GM12872 (cell line): ENCODE data around the gene FLRT2.

Experiments used
- TF ChIP-seq, protein P1 (sequence below): IDR thresholded peaks from 3 replicates; pipeline ENCODE4 v1.5.1; 2011; ENCODE audit warnings: low read depth, mild to moderate bottlenecking, low read length, moderate library complexity; ENCODE audit not compliant: insufficient read depth

FLRT2 gene

DNA sequence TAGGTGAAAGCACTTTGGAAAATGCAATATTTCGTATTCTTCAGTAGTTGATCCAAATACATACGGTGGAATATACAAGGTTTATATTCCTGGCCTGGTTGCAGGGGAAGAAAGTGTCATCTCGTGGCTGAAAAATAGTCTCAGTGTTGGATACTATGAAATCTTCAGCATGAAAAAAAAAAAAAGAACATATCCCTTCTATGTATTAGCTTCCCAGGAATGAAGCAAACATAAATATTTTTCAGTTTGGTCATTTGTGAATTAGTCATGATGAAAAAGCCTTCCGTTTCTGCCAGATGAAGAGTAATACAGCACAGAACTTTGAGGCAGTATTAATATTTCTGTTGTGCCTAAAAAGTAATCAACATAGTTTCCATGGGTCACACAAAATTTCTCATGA, 36.7 kb downstream of the FLRT2 start:
- TF ChIP-seq, protein P1, sequence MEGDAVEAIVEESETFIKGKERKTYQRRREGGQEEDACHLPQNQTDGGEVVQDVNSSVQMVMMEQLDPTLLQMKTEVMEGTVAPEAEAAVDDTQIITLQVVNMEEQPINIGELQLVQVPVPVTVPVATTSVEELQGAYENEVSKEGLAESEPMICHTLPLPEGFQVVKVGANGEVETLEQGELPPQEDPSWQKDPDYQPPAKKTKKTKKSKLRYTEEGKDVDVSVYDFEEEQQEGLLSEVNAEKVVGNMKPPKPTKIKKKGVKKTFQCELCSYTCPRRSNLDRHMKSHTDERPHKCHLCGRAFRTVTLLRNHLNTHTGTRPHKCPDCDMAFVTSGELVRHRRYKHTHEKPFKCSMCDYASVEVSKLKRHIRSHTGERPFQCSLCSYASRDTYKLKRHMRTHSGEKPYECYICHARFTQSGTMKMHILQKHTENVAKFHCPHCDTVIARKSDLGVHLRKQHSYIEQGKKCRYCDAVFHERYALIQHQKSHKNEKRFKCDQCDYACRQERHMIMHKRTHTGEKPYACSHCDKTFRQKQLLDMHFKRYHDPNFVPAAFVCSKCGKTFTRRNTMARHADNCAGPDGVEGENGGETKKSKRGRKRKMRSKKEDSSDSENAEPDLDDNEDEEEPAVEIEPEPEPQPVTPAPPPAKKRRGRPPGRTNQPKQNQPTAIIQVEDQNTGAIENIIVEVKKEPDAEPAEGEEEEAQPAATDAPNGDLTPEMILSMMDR = no peak

DNA sequence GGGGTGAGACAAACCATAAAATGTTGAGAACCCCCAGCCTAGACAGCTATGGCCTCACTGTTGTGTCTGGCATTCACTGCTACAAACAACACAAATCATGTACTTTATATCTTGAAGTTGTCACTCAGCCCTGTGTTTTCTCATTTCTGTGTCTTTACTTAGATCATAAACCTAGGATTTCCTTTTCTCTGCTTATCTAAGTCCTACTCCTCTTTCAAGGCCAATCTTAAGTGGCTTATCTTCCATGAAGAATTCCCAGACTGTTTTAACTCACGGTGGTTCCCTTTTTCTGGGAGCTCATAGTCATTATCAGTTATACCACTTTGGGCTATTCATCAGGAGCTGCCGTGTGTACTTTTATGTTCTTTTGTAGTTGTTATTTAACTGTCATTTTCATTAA, 42.1 kb downstream of the FLRT2 start:
- TF ChIP-seq, protein P1 = no peak

DNA sequence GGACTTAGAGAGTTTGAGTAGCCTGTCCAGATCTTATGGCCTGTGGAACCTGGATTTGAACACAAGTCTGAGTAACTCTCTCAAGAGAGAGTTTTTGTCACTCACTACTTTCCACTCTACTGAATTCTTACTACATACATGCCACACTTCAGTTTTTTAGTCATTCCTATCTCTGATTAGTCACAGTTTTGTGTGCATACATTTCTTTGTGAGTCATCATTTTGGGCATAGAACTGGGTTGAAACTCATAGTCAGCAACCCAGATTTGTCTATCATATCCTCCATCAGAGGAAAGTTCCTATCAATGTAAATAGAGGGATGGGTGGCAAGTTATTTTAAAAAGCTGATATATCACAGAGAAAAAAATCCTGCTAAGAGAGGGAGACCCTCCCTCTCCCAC, 42.9 kb downstream of the FLRT2 start:
- TF ChIP-seq, protein P1 = no peak

DNA sequence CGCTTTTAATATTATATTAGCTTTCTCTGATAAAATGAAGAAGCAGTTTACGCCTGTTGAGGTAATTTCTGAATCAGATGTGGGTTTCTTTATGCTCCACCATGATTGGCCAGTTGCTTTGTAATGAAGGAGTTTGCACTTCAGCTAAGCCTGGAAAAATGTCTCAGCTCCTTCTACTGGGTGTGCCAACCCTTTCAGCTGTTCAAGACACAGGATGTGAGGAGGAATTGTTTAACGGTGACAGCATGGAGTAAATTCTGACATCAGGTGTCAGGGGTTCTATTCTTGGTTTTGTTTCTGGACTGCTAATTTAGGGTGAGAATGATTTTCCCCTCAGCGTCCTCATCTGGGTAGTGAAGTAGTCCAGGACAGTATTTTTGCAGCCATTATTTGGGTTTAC, 43.5 kb downstream of the FLRT2 start:
- TF ChIP-seq, protein P1 = no peak

DNA sequence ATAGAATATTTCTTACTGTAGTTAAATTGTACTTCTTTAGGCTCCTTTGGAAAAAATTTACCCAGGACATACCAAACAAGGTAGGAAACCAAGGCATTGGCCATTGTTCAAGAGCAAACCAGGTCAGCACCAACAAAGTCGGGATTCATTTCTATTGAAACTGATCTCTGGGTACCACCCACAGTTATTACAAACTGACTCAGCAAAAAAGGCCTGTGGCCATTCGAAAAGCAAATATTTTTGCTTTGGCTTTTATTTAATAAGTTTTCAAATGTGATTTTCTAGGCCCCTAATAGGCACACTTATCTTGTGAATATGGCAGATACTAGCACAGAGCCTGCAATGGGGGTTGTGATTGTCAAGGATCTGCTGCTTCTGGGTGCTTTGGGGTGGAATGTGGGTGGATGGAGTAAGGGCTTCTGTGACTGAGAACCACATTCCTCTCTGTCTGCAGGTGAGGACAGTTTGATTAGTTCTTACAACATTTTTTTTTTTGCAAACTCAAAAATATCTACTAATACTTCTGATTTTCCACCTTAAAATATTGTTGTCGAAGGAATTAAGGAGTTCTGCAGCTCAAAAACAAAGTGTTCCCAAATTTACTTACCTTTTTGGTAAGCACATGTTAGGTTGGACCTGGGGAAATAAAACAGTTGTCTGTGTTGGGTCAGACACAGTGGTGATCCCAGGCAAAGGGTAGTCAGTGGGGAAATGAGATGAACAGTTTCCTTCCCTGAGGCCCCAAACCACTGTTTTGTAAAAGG, 45.1 kb downstream of the FLRT2 start:
- TF ChIP-seq, protein P1 = no peak

DNA sequence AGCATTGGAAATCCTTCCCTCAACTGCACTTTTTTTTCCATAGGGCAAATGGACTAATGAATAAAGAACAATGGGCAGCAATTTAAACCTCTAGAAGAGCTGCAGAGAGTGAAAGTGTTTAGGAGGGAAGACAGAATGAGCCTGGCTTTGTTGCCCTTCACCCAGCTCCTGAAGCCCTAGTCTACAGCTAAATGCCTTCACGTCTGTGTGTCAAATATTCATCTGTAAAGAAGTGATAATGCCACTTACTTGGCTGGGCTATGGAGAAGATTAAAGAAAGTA, 45.6 kb downstream of the FLRT2 start:
- TF ChIP-seq, protein P1 = no peak

DNA sequence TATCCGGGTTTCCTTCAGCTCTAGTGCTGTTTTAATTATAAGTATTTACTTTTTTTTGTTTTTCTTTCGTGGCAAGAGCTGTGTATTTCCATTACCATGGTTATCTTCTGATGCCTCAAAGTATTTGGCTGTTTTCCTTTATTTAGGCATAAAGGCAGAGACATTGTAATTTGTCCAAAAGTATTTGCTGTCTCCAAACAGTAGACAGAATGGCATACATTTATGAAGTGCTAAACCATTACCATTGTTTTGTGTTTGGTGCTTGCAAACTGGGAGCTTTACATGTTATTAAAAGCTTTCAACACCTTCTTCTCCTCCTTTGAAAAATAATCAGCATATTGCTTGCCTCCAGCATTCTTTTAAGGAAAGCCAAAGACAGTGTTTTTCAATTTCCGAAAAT, 46.3 kb downstream of the FLRT2 start:
- TF ChIP-seq, protein P1 = no peak
